Endothelial cell of umbilical vein (primary cell): ENCODE results near the gene UBR3. TPM values are rescaled to one million over a fixed set of nuclear protein-coding genes. Genes with fewer than 3 reads are reported as not detected.
A peak's percentile ranks its signal among the peaks of the same experiment; 100 is the strongest.

Experiments used
- BruUV-seq: library from RNA; stranded (reverse); fragments of 400-500 nt; replicated peaks from 2 replicates; lab custom pipeline; 2021; lab: Mats Ljungman, UMichigan
- CTCF ChIA-PET: fragments of 300-600, 350-600 bp; sonication (Branson Sonifier 250); formaldehyde crosslinking; loops from one replicate; lab custom pipeline; 2021; ENCODE audit warnings: antibody characterized with exemption, inconsistent platforms; lab: Charles Lee
- POLR2A ChIA-PET: fragments of 300-600, 350-600 bp; sonication (Branson Sonifier 250); formaldehyde crosslinking; loops from one replicate; lab custom pipeline; 2021; ENCODE audit warnings: antibody characterized with exemption, inconsistent platforms; lab: Charles Lee
- DNase-seq: peaks from one replicate; pipeline ENCODE4 v3.0.0-alpha.2; 2011; ENCODE audit warnings: low read depth, low spot score
- FAIRE-seq: peaks from 2 replicates; lab custom pipeline; 2011; peaks lifted over from hg19 to GRCh38; lab: Jason Lieb, UNC
- H2AFZ ChIP-seq: 2 replicates; pipeline ENCODE4 v1.6.0; 2012; ENCODE audit warnings: low read depth, low read length, control low read depth, inconsistent platforms
- H3K27ac ChIP-seq: 2 replicates; pipeline ENCODE4 v1.5.1; 2011; ENCODE audit warnings: low read depth, mild to moderate bottlenecking, control low read depth, low read length, moderate library complexity; ENCODE audit not compliant: insufficient read depth
- H3K27me3 ChIP-seq, 2 experiments: 2 replicates each; pipeline versions ENCODE4 v1.6.0 to v1.6.1; 2011; ENCODE audit warnings: low read length in 2 of 2, mixed read lengths in 1 of 2; ENCODE audit not compliant: control insufficient read depth in 2 of 2, insufficient read depth in 2 of 2
- H3K36me3 ChIP-seq, 2 experiments: 2 replicates in 1 of 2; 3 replicates in 1 of 2; pipeline ENCODE4 v1.5.1; 2011; ENCODE audit warnings: low read length in 2 of 2, mild to moderate bottlenecking in 1 of 2, moderate library complexity in 1 of 2; ENCODE audit not compliant: control insufficient read depth in 2 of 2, insufficient read depth in 2 of 2; ENCODE audit errors: extremely low read depth in 1 of 2
- H3K4me1 ChIP-seq: 3 replicates; pipeline ENCODE4 v1.5.1; 2011; ENCODE audit warnings: mild to moderate bottlenecking, low read length; ENCODE audit not compliant: control insufficient read depth, insufficient read depth; ENCODE audit errors: extremely low read depth
- H3K4me2 ChIP-seq: 2 replicates; pipeline ENCODE4 v1.6.1; 2011; ENCODE audit warnings: low read length, control low read depth, mixed read lengths; ENCODE audit not compliant: insufficient read depth
- H3K4me3 ChIP-seq, 3 experiments: fragments of 200-600 bp in 1 of 3; sonication (generic), shearing (Covaris generic) in 1 of 3; replicated peaks in 1 of 3; 2 replicates each; pipeline ENCODE4 v1.5.1; 2011 to 2016; ENCODE audit warnings: control low read depth in 3 of 3, low read length in 3 of 3, mild to moderate bottlenecking in 2 of 3, inconsistent platforms in 1 of 3, low read depth in 1 of 3, moderate library complexity in 1 of 3; ENCODE audit not compliant: insufficient read depth in 1 of 3
- H3K79me2 ChIP-seq: 2 replicates; pipeline ENCODE4 v1.6.0; 2012; ENCODE audit warnings: low read length, inconsistent platforms; ENCODE audit not compliant: control insufficient read depth, insufficient read depth
- H3K9ac ChIP-seq: replicated peaks from 2 replicates; pipeline ENCODE3; 2011; ENCODE audit warnings: low read length, control low read depth; ENCODE audit not compliant: insufficient read depth; ENCODE audit errors: extremely low read depth
- H3K9me1 ChIP-seq: replicated peaks from 3 replicates; pipeline ENCODE4 v1.6.0; 2011; ENCODE audit warnings: mild to moderate bottlenecking, low read length; ENCODE audit not compliant: control insufficient read depth, insufficient read depth; ENCODE audit errors: extremely low read depth
- H3K9me3 ChIP-seq: replicated peaks from 2 replicates; pipeline ENCODE4 v1.5.1; 2012; ENCODE audit warnings: low read length, inconsistent platforms; ENCODE audit not compliant: control insufficient read depth, insufficient read depth
- H4K20me1 ChIP-seq: replicated peaks from 2 replicates; pipeline ENCODE3; 2011; ENCODE audit warnings: mild to moderate bottlenecking, low read length; ENCODE audit not compliant: control insufficient read depth, insufficient read depth; ENCODE audit errors: extremely low read depth
- CTCF ChIP-seq, 2 donors: IDR thresholded peaks; 1 replicate in 1 of 2; 2 replicates in 1 of 2; pipeline ENCODE4 v1.5.1; 2011; ENCODE audit warnings: low read length in 2 of 2, mild to moderate bottlenecking in 2 of 2, moderate library complexity in 2 of 2, control low read depth in 1 of 2, inconsistent platforms in 1 of 2, low read depth in 1 of 2; ENCODE audit not compliant: insufficient read depth in 1 of 2; ENCODE audit errors: extremely low read depth in 1 of 2
- EZH2 ChIP-seq: IDR thresholded peaks from 2 replicates; pipeline ENCODE4 v1.6.1; 2012; ENCODE audit warnings: borderline replicate concordance, low read depth, mild to moderate bottlenecking, moderate library complexity, low read length, inconsistent platforms; ENCODE audit not compliant: severe bottlenecking
- FOS ChIP-seq: IDR thresholded peaks from 2 replicates; pipeline ENCODE4 v1.6.1; 2011; ENCODE audit warnings: mild to moderate bottlenecking, low read length, moderate library complexity, borderline replicate concordance; ENCODE audit not compliant: insufficient read depth
- GATA2 ChIP-seq: IDR thresholded peaks from 2 replicates; pipeline ENCODE4 v1.7.0; 2011; ENCODE audit warnings: low read depth, mild to moderate bottlenecking, moderate library complexity, mixed read lengths, low read length; ENCODE audit not compliant: insufficient read length, insufficient read depth
- JUN ChIP-seq: IDR thresholded peaks from 2 replicates; pipeline ENCODE4 v1.6.1; 2011; ENCODE audit warnings: borderline replicate concordance, low read depth; ENCODE audit not compliant: insufficient read length, insufficient read depth
- MAX ChIP-seq: IDR thresholded peaks from 2 replicates; pipeline ENCODE4 v1.6.1; 2011; ENCODE audit not compliant: insufficient read depth, insufficient read length
- MYC ChIP-seq: IDR thresholded peaks from one replicate; pipeline ENCODE4 v1.6.1; 2011; ENCODE audit warnings: mild to moderate bottlenecking, low read depth, low read length
- POLR2A ChIP-seq: IDR thresholded peaks from 2 replicates; pipeline ENCODE4 v1.6.1; 2012; ENCODE audit warnings: low read depth, mild to moderate bottlenecking, control low read depth, low read length
- POLR2AphosphoS5 ChIP-seq: IDR thresholded peaks from 2 replicates; pipeline ENCODE4 v1.6.1; 2012; ENCODE audit warnings: low read depth, mild to moderate bottlenecking, control low read depth, low read length, moderate library complexity; ENCODE audit not compliant: insufficient read depth
- dilution Hi-C: fragments of 300-500 bp; cut with MboI; formaldehyde crosslinking; loops from one replicate; pipeline ENCODE4 v1.15.0; 2019; ENCODE audit warnings: low sequenced_read_pairs; ENCODE audit not compliant: extremely low pct_ligation_motif_present
- intact Hi-C: fragments of 100-400 bp; cut with micrococcal nuclease; formaldehyde crosslinking; loops from one replicate; pipeline ENCODE4 v1.10.0; 2022
- polyA plus RNA-seq, 4 experiments: library from polyadenylated mRNA; depleted of rRNA in 3 of 4; stranded (reverse) in 3 of 4; unstranded in 1 of 4; fragments of >200 nt; gene quantifications; 2 replicates each; pipeline versions ENCODE4 v1.2.1 to v1.2.3, GENCODE V29; 2011 to 2012; ENCODE audit warnings: missing spikeins in 1 of 4
- total RNA-seq: library from RNA; stranded (reverse); gene quantifications from 2 replicates; pipeline ENCODE4 v1.2.3, GENCODE V29; 2021

Gene UBR3
- total and polyA plus RNA-seq, 2 donors (not counting 3 experiments of a cell fraction or from before 2014, with no cell fraction given), result 5.3 to 27.5 TPM

DNA sequence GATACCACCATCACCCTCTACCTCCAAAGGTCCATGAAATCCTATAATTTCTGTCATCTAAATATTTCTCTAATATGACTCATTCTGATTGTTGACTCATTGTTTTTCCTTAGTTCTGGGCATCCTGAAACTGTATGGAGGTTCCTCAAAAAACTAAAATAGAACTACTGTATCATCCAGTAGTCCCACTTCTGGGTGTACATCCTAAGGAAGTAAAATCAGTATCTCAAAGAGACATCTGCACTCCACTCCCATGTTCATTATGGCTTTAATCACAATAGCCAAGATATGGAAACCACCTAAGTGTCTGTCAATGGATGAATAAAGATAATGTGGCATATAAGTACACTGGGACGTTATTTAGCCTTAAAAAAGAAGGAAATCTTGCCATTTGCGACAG lies 224.9 kb downstream of the UBR3 start:
- Histone ChIP-seq H3K9me1 (no peaks in the 10 kb centered on the region), H3K27ac (peak overlapping the region; percentile 28), H2AFZ (no peak overlapping the region), H3K4me3 (no peak overlapping the region), H3K4me1 (peaks cover 13% of the 10 kb centered on the region), H3K4me2 (peak overlapping the region; percentile 62), H3K9ac (no peak overlapping the region), H3K79me2 (no peaks in the 10 kb centered on the region), H3K9me3 (no peaks in the 10 kb centered on the region), H3K27me3 (no peaks in the 10 kb centered on the region), H3K36me3 (no peaks in the 10 kb centered on the region), H4K20me1 (no peaks in the 10 kb centered on the region)
- dilution Hi-C loops (no loop called here), intact Hi-C loops (no loop called here)
- FAIRE-seq (peak; percentile 77), DNase-seq (peak; percentile 71)
- ChIA-PET CTCF (interaction anchor here (0.9 to 1.2 kb wide), 2 partner anchors 20 to 31 kb away, joined by 3 to 4 read pairs; no protein-coding TSS in a partner anchor), POLR2A (no interaction called here)
- no TSS peak for BruUV-seq
- TF ChIP-seq CTCF (IDR thresholded peaks at IDR 0.05; ENCODE audit: extremely low read depth in 1 of 2, insufficient read depth in 1 of 2, low read depth in 1 of 2, low read length in 2 of 2), result no peak
- TF ChIP-seq MYC, result no peak
- peak; percentile 72 for TF ChIP-seq JUN
- no peak for TF ChIP-seq POLR2AphosphoS5
- TF ChIP-seq POLR2A, result no peak
- peak; percentile 72 for TF ChIP-seq GATA2
- TF ChIP-seq MAX, result no peak
- TF ChIP-seq FOS, result peak; percentile 91
- no peak for TF ChIP-seq EZH2
